GM10847 (cell line): ENCODE results near the gene ERFL.

Experiments
- POLR2A ChIP-seq: IDR thresholded peaks from 2 replicates; pipeline ENCODE4 v1.6.1; 2011; ENCODE audit not compliant: insufficient read length; ENCODE audit errors: extremely low read depth

Gene ERFL

GRCh38 chr19:41904118-41904870 is 24.0 kb downstream of the ERFL start:
- no peak for TF ChIP-seq POLR2A

- no peak for TF ChIP-seq POLR2A
These were observed 24.9 kb downstream of the ERFL start for GRCh38 chr19:41903193-41903953.

GRCh38 chr19:41902594-41902993 is 25.7 kb downstream of the ERFL start:
- TF ChIP-seq POLR2A, result no peak

GRCh38 chr19:41901707-41902360 is 26.4 kb downstream of the ERFL start:
- no peak for TF ChIP-seq POLR2A

GRCh38 chr19:41898235-41898634 is 30.0 kb downstream of the ERFL start:
- TF ChIP-seq POLR2A, result no peak

GRCh38 chr19:41897820-41898219 is 30.4 kb downstream of the ERFL start:
- no peak for TF ChIP-seq POLR2A

GRCh38 chr19:41897181-41897580 is 31.1 kb downstream of the ERFL start:
- TF ChIP-seq POLR2A, result no peak

- TF ChIP-seq POLR2A, result no peak
These were observed 31.7 kb downstream of the ERFL start for GRCh38 chr19:41896581-41896942.

- no peak for TF ChIP-seq POLR2A
These were observed 32.3 kb downstream of the ERFL start for GRCh38 chr19:41895745-41896580.

- no peak for TF ChIP-seq POLR2A
These were observed 33.9 kb downstream of the ERFL start for GRCh38 chr19:41894350-41894749.

- no peak for TF ChIP-seq POLR2A
These were observed 34.4 kb downstream of the ERFL start for GRCh38 chr19:41893899-41894298.

- TF ChIP-seq POLR2A, result no peak
These were observed 35.9 kb downstream of the ERFL start for GRCh38 chr19:41892173-41892902.

- TF ChIP-seq POLR2A, result no peak
These were observed 37.3 kb downstream of the ERFL start for GRCh38 chr19:41890936-41891335.

GRCh38 chr19:41889896-41890295 is 38.4 kb downstream of the ERFL start:
- TF ChIP-seq POLR2A, result no peak
